ENCODE data around the gene COQ8B. TPM values are rescaled to one million over a fixed set of nuclear protein-coding genes. Genes with fewer than 3 reads are reported as not detected.

COQ8B gene
- total RNA-seq, 2 donors from 2014 or later = 61.2 to 64.4 TPM

- Histone ChIP-seq H3K27ac (no peak overlapping the region), H3K9me3 (no peaks in the 10 kb centered on the region), H3K4me3 (no peak overlapping the region), H3K4me1 (replicated peaks) (no peaks in the 10 kb centered on the region), H3K27me3 (replicated peaks; ENCODE audit: insufficient read depth) (no peaks in the 10 kb centered on the region), H3K36me3 (no peaks in the 10 kb centered on the region)
- 68% methylated on average over 18 of the region's 18 CpGs for WGBS
- TF ChIP-seq POLR2AphosphoS5 (IDR thresholded peaks at IDR 0.05) (no peak), CTCF (IDR thresholded peaks at IDR 0.05) (peak in 2 of 4 experiments; percentile 34 to 46)
- intact Hi-C loops (cut with DNase I) = no loop called here
- no peak for DNase-seq (ENCODE audit: low spot score)
Measured at GRCh38 chr19:40702337-40703012, 14.2 kb downstream of the COQ8B start.

GRCh38 chr19:40701758-40702157, 14.9 kb downstream of the COQ8B start:
- H3K27me3 ChIP-seq (replicated peaks; ENCODE audit: insufficient read depth) = no peaks in the 10 kb centered on the region
- no peak overlapping the region for H3K4me3 ChIP-seq
- 96% methylated on average over 6 of the region's 6 CpGs for WGBS
- H3K36me3 ChIP-seq = no peaks in the 10 kb centered on the region
- no peaks in the 10 kb centered on the region for H3K4me1 ChIP-seq (replicated peaks)
- H3K9me3 ChIP-seq = no peaks in the 10 kb centered on the region
- intact Hi-C loops (cut with DNase I) = no loop called here
- H3K27ac ChIP-seq = no peak overlapping the region
- DNase-seq (ENCODE audit: low spot score) = no peak
- TF ChIP-seq CTCF (IDR thresholded peaks at IDR 0.05) (no peak), POLR2AphosphoS5 (IDR thresholded peaks at IDR 0.05) (no peak), POLR2A (IDR thresholded peaks at IDR 0.05) (no peak)

- Histone ChIP-seq H3K27me3 (replicated peaks; ENCODE audit: insufficient read depth) (no peaks in the 10 kb centered on the region), H3K9me3 (no peaks in the 10 kb centered on the region), H3K4me1 (replicated peaks) (no peaks in the 10 kb centered on the region), H3K4me3 (no peak overlapping the region), H3K36me3 (no peaks in the 10 kb centered on the region), H3K27ac (no peak overlapping the region)
- intact Hi-C loops (cut with DNase I) = no loop called here
- no peak for TF ChIP-seq CTCF (IDR thresholded peaks at IDR 0.05)
- TF ChIP-seq POLR2AphosphoS5 (IDR thresholded peaks at IDR 0.05) = no peak
- TF ChIP-seq POLR2A (IDR thresholded peaks at IDR 0.05) = no peak
- 85% methylated on average over 9 of the region's 9 CpGs for WGBS
- DNase-seq (ENCODE audit: low spot score) = no peak
Measured at GRCh38 chr19:40700083-40700482, 16.6 kb downstream of the COQ8B start.

GRCh38 chr19:40697007-40697406, 19.7 kb downstream of the COQ8B start:
- no peak for TF ChIP-seq POLR2AphosphoS5 (IDR thresholded peaks at IDR 0.05)
- TF ChIP-seq POLR2A (IDR thresholded peaks at IDR 0.05) = no peak
- no peak for TF ChIP-seq CTCF (IDR thresholded peaks at IDR 0.05)
- Histone ChIP-seq H3K4me3 (no peak overlapping the region), H3K27ac (no peak overlapping the region), H3K4me1 (replicated peaks) (no peaks in the 10 kb centered on the region), H3K36me3 (no peaks in the 10 kb centered on the region), H3K27me3 (replicated peaks; ENCODE audit: insufficient read depth) (no peaks in the 10 kb centered on the region), H3K9me3 (no peaks in the 10 kb centered on the region)
- WGBS = 96% methylated on average over 6 of the region's 6 CpGs
- no peak for DNase-seq (ENCODE audit: low spot score)
- intact Hi-C loops (cut with DNase I) = no loop called here

- intact Hi-C loops (cut with DNase I) = no loop called here
- Histone ChIP-seq H3K36me3 (no peaks in the 10 kb centered on the region), H3K27me3 (replicated peaks; ENCODE audit: insufficient read depth) (no peaks in the 10 kb centered on the region), H3K4me1 (replicated peaks) (no peaks in the 10 kb centered on the region), H3K9me3 (no peaks in the 10 kb centered on the region), H3K27ac (no peak overlapping the region), H3K4me3 (no peak overlapping the region)
- DNase-seq (ENCODE audit: low spot score) = no peak
- no peak for TF ChIP-seq POLR2AphosphoS5 (IDR thresholded peaks at IDR 0.05)
- TF ChIP-seq CTCF (IDR thresholded peaks at IDR 0.05) = no peak
- TF ChIP-seq POLR2A (IDR thresholded peaks at IDR 0.05) = no peak
- 88% methylated on average over 5 of the region's 5 CpGs for WGBS
Measured at GRCh38 chr19:40695881-40696280, 20.8 kb downstream of the COQ8B start.
